H9 (cell line): Measurements from ENCODE around the gene MICALL2. TPM values are rescaled to one million over a fixed set of nuclear protein-coding genes. Genes with fewer than 3 reads are reported as not detected.

ENCODE experiments used
- DNase-seq: peaks from one replicate; pipeline ENCODE4 v3.0.0-alpha.2; 2017
- H2AFZ ChIP-seq: one replicate; pipeline ENCODE4 v1.6.1; 2013; ENCODE audit warnings: mild to moderate bottlenecking, low read length, control low read depth, moderate library complexity
- H2AK5ac ChIP-seq: 2 replicates; pipeline ENCODE4 v1.6.1; 2013; ENCODE audit warnings: low read length, control low read depth, mixed read lengths; ENCODE audit not compliant: insufficient read length
- H2BK120ac ChIP-seq: one replicate; pipeline ENCODE4 v1.6.1; 2013; ENCODE audit warnings: low read depth, mild to moderate bottlenecking, low read length, control low read depth, inconsistent platforms; ENCODE audit not compliant: poor library complexity, severe bottlenecking
- H2BK12ac ChIP-seq: 2 replicates; pipeline ENCODE4 v1.6.1; 2013; ENCODE audit warnings: low read length, control low read depth, mixed read lengths, low read depth; ENCODE audit not compliant: insufficient read length
- H2BK15ac ChIP-seq: 2 replicates; pipeline ENCODE4 v1.6.1; 2013; ENCODE audit warnings: low read depth, low read length, control low read depth
- H2BK20ac ChIP-seq: one replicate; pipeline ENCODE4 v1.6.1; 2013; ENCODE audit warnings: low read depth, mild to moderate bottlenecking, low read length, control low read depth, inconsistent platforms; ENCODE audit not compliant: poor library complexity, severe bottlenecking
- H2BK5ac ChIP-seq: 2 replicates; pipeline ENCODE4 v1.6.1; 2013; ENCODE audit warnings: low read length, control low read depth, mixed read lengths; ENCODE audit not compliant: insufficient read length
- H3K14ac ChIP-seq: 2 replicates; pipeline ENCODE4 v1.6.1; 2013; ENCODE audit warnings: low read length, control low read depth; ENCODE audit not compliant: insufficient read depth
- H3K18ac ChIP-seq: 2 replicates; pipeline ENCODE4 v1.6.1; 2013; ENCODE audit warnings: low read depth, mild to moderate bottlenecking, mixed read lengths, low read length, control low read depth; ENCODE audit not compliant: insufficient read length
- H3K23ac ChIP-seq: 2 replicates; pipeline ENCODE4 v1.6.1; 2013; ENCODE audit warnings: low read length, control low read depth, mixed read lengths, low read depth; ENCODE audit not compliant: insufficient read length
- H3K23me2 ChIP-seq: 2 replicates; pipeline ENCODE4 v1.6.1; 2013; ENCODE audit warnings: low read depth, mild to moderate bottlenecking, mixed read lengths, low read length, control low read depth; ENCODE audit not compliant: insufficient read length, poor library complexity, severe bottlenecking
- H3K27ac ChIP-seq: 2 replicates; pipeline ENCODE4 v1.5.1; 2013; ENCODE audit warnings: low read length, control low read depth, mixed read lengths, low read depth; ENCODE audit not compliant: insufficient read length
- H3K27me3 ChIP-seq: 2 replicates; pipeline ENCODE4 v1.6.1; 2013; ENCODE audit warnings: low read length, control low read depth, inconsistent platforms; ENCODE audit not compliant: insufficient read depth
- H3K4ac ChIP-seq: 2 replicates; pipeline ENCODE4 v1.6.1; 2013; ENCODE audit warnings: low read depth, mild to moderate bottlenecking, control low read depth, inconsistent platforms, low read length, moderate library complexity
- H3K4me1 ChIP-seq: 2 replicates; pipeline ENCODE4 v1.6.1; 2013; ENCODE audit warnings: low read length, control low read depth, inconsistent platforms; ENCODE audit not compliant: insufficient read depth
- H3K4me2 ChIP-seq: 2 replicates; pipeline ENCODE4 v1.6.1; 2013; ENCODE audit warnings: low read length, control low read depth, mixed read lengths; ENCODE audit not compliant: insufficient read length, insufficient read depth
- H3K56ac ChIP-seq: 2 replicates; pipeline ENCODE4 v1.6.1; 2013; ENCODE audit warnings: low read depth, mild to moderate bottlenecking, mixed read lengths, low read length, control low read depth; ENCODE audit not compliant: insufficient read length
- H3K79me1 ChIP-seq: 2 replicates; pipeline ENCODE4 v1.6.1; 2013; ENCODE audit warnings: low read depth, mild to moderate bottlenecking, moderate library complexity, low read length, control low read depth, inconsistent platforms; ENCODE audit not compliant: insufficient read depth, poor library complexity, severe bottlenecking
- H3K79me2 ChIP-seq: 2 replicates; pipeline ENCODE4 v1.6.1; 2013; ENCODE audit warnings: low read length, control low read depth, inconsistent platforms; ENCODE audit not compliant: insufficient read depth
- H3K9ac ChIP-seq: 2 replicates; pipeline ENCODE4 v1.6.1; 2013; ENCODE audit warnings: low read length, control low read depth, mixed read lengths; ENCODE audit not compliant: insufficient read length; ENCODE audit errors: extremely low read depth
- H3K9me3 ChIP-seq: one replicate; pipeline ENCODE4 v1.6.1; 2013; ENCODE audit warnings: low read depth, low read length, inconsistent platforms; ENCODE audit not compliant: control insufficient read depth
- H3T11ph ChIP-seq: one replicate; pipeline ENCODE4 v1.6.1; 2013; ENCODE audit warnings: mild to moderate bottlenecking, low read length, control low read depth, inconsistent platforms
- H4K20me1 ChIP-seq: one replicate; pipeline ENCODE4 v1.6.1; 2013; ENCODE audit not compliant: control insufficient read depth, insufficient read length, insufficient read depth
- H4K5ac ChIP-seq: 2 replicates; pipeline ENCODE4 v1.6.1; 2013; ENCODE audit warnings: low read depth, mild to moderate bottlenecking, mixed read lengths, low read length, control low read depth; ENCODE audit not compliant: insufficient read length
- H4K8ac ChIP-seq: replicated peaks from 2 replicates; pipeline ENCODE4 v1.6.1; 2013; ENCODE audit warnings: low read length, control low read depth, mixed read lengths, low read depth; ENCODE audit not compliant: insufficient read length
- H4K91ac ChIP-seq: 2 replicates; pipeline ENCODE4 v1.6.1; 2013; ENCODE audit warnings: low read depth, mild to moderate bottlenecking, moderate library complexity, mixed read lengths, low read length, control low read depth; ENCODE audit not compliant: insufficient read length
- H3K27ac Mint-ChIP-seq, 3 experiments: 2 replicates in 2 of 3; 3 replicates in 1 of 3; pipeline ENCODE4 v1.8.0; 2020 to 2021; ENCODE audit warnings: mixed read lengths in 3 of 3, mild to moderate bottlenecking in 1 of 3, moderate library complexity in 1 of 3
- H3K27me3 Mint-ChIP-seq: 2 replicates; pipeline ENCODE4 v1.8.0; 2021; ENCODE audit warnings: low read depth, mild to moderate bottlenecking, moderate library complexity, mixed read lengths
- H3K36me3 Mint-ChIP-seq, 3 experiments: 2 replicates in 2 of 3; 3 replicates in 1 of 3; pipeline ENCODE4 v1.8.0; 2020 to 2021; ENCODE audit warnings: low read depth in 3 of 3, mixed read lengths in 3 of 3; ENCODE audit not compliant: insufficient read depth in 1 of 3
- H3K4me1 Mint-ChIP-seq, 2 experiments: 2 replicates each; pipeline ENCODE4 v1.8.0; 2020; ENCODE audit warnings: mixed read lengths in 2 of 2
- H3K4me3 Mint-ChIP-seq, 2 experiments: 2 replicates in 1 of 2; 3 replicates in 1 of 2; pipeline ENCODE4 v1.8.0; 2020 to 2021; ENCODE audit warnings: mild to moderate bottlenecking in 2 of 2, mixed read lengths in 2 of 2, moderate library complexity in 1 of 2
- H3K9me3 Mint-ChIP-seq, 2 experiments: 2 replicates in 1 of 2; 3 replicates in 1 of 2; pipeline ENCODE4 v1.8.0; 2020; ENCODE audit warnings: mild to moderate bottlenecking in 2 of 2, mixed read lengths in 2 of 2, moderate library complexity in 1 of 2
- CTCF ChIP-seq: fragments of 200-600 bp; sonication (generic); conservative IDR thresholded peaks from 3 replicates; pipeline ENCODE4 v1.8.0; 2021; ENCODE audit warnings: antibody characterized with exemption, mild to moderate bottlenecking
- WGBS: extraction: QIAGEN DNeasy Blood & Tissue Kit; methylation state at CpG from one replicate; pipeline ENCODE4 v1.1.7; 2013; ENCODE audit warnings: missing lambda C conversion rate, low lambda C conversion rate, mixed read lengths; ENCODE audit not compliant: insufficient read length; ENCODE audit errors: extremely low coverage; 5-methylcytosine and 5-hydroxymethylcytosine counted together
- total RNA-seq: library from RNA; stranded (reverse); gene quantifications from 2 replicates; pipeline ENCODE4 v1.2.1, GENCODE V29; 2021

The MICALL2 gene
- total RNA-seq, 1 experiment from 2014 or later = 7.1 TPM

- Histone ChIP-seq H3K9ac (no peak overlapping the region), H3K56ac (no peak overlapping the region), H2AK5ac (no peak overlapping the region), H2BK5ac (no peak overlapping the region), H3K79me1 (no peaks in the 10 kb centered on the region), H4K5ac (no peak overlapping the region), H3K27ac (no peak overlapping the region), H4K20me1 (no peaks in the 10 kb centered on the region), H2BK120ac (no peak overlapping the region), H3K79me2 (no peaks in the 10 kb centered on the region), H3K18ac (no peak overlapping the region), H3K4ac (no peak overlapping the region), H3K23me2 (no peaks in the 10 kb centered on the region), H4K8ac (no peak overlapping the region), H3K4me1 (no peaks in the 10 kb centered on the region), H3K9me3 (no peaks in the 10 kb centered on the region), H4K91ac (no peak overlapping the region), H3K23ac (no peak overlapping the region), H3T11ph (no peak overlapping the region), H3K27me3 (no peaks in the 10 kb centered on the region), H3K14ac (no peak overlapping the region), H2BK15ac (no peak overlapping the region), H2AFZ (no peak overlapping the region), H2BK12ac (no peak overlapping the region), H3K4me2 (no peak overlapping the region), H2BK20ac (no peak overlapping the region)
- H3K4me1 Mint-ChIP-seq = no peaks in the 10 kb centered on the region
- no peaks in the 10 kb centered on the region; a peak in 1 of 7 replicates for H3K36me3 Mint-ChIP-seq
- H3K4me3 Mint-ChIP-seq = no peak overlapping the region
- no peak for TF ChIP-seq CTCF
- no peak overlapping the region for H3K27ac Mint-ChIP-seq
- no CpG with 5 or more reads among the region's 7 CpGs for WGBS
- H3K27me3 Mint-ChIP-seq = peaks cover 59% of the 10 kb centered on the region
- no peak for DNase-seq
- peaks cover 8 to 10% of the 10 kb centered on the region in 2 experiments for H3K9me3 Mint-ChIP-seq
Observed at GRCh38 chr7:1393421-1393820, 65.8 kb downstream of the MICALL2 start.
